ENCODE results near the gene GFAP.

The GFAP gene

GRCh38 chr17:44914698-44915271, 515 bp downstream of the GFAP start:
- no peak overlapping the region for H3K9ac ChIP-seq (ENCODE audit: low read depth, low read length)
- H3K4me1 ChIP-seq (ENCODE audit: insufficient read depth, low read length) = peaks cover 14% of the 10 kb centered on the region
- H3K36me3 ChIP-seq (ENCODE audit: insufficient read depth, low read length) = no peaks in the 10 kb centered on the region
- no peaks in the 10 kb centered on the region for H3K9me3 ChIP-seq (ENCODE audit: control insufficient read depth, insufficient read depth, low read length)

- no peaks in the 10 kb centered on the region for H3K36me3 ChIP-seq (ENCODE audit: insufficient read depth, low read length)
- H3K9me3 ChIP-seq (ENCODE audit: control insufficient read depth, insufficient read depth, low read length) = no peaks in the 10 kb centered on the region
- H3K9ac ChIP-seq (ENCODE audit: low read depth, low read length) = no peak overlapping the region
- peaks cover 17% of the 10 kb centered on the region for H3K4me1 ChIP-seq (ENCODE audit: insufficient read depth, low read length)
Observed at GRCh38 chr17:44914148-44914547, 1.2 kb downstream of the GFAP start.

GRCh38 chr17:44913676-44914075, 1.6 kb downstream of the GFAP start:
- peaks cover 17% of the 10 kb centered on the region for H3K4me1 ChIP-seq (ENCODE audit: insufficient read depth, low read length)

GRCh38 chr17:44912763-44913544, 2.3 kb downstream of the GFAP start:
- H3K36me3 ChIP-seq (ENCODE audit: insufficient read depth, low read length) = no peaks in the 10 kb centered on the region
- H3K9ac ChIP-seq (ENCODE audit: low read depth, low read length) = no peak overlapping the region
- peaks cover 17% of the 10 kb centered on the region for H3K4me1 ChIP-seq (ENCODE audit: insufficient read depth, low read length)
- H3K9me3 ChIP-seq (ENCODE audit: control insufficient read depth, insufficient read depth, low read length) = no peaks in the 10 kb centered on the region

More at GRCh38 chr17:44913676-44914075, 1.6 kb downstream of the GFAP start:
- H3K36me3 ChIP-seq (ENCODE audit: insufficient read depth, low read length) = no peaks in the 10 kb centered on the region
- H3K9me3 ChIP-seq (ENCODE audit: control insufficient read depth, insufficient read depth, low read length) = no peaks in the 10 kb centered on the region
- H3K9ac ChIP-seq (ENCODE audit: low read depth, low read length) = no peak overlapping the region

- Histone ChIP-seq H3K9ac (ENCODE audit: low read depth, low read length) (peak overlapping the region; percentile 34; the same call in 1 of the 2 replicates), H3K9me3 (ENCODE audit: control insufficient read depth, insufficient read depth, low read length) (no peaks in the 10 kb centered on the region), H3K36me3 (ENCODE audit: insufficient read depth, low read length) (no peaks in the 10 kb centered on the region), H3K4me1 (ENCODE audit: insufficient read depth, low read length) (peaks cover 28% of the 10 kb centered on the region)
Observed at GRCh38 chr17:44911133-44912001, 3.9 kb downstream of the GFAP start.

- Histone ChIP-seq H3K9me3 (ENCODE audit: control insufficient read depth, insufficient read depth, low read length) (no peaks in the 10 kb centered on the region), H3K9ac (ENCODE audit: low read depth, low read length) (peak overlapping the region; percentile 34; the same call in 1 of the 2 replicates), H3K4me1 (ENCODE audit: insufficient read depth, low read length) (peaks cover 37% of the 10 kb centered on the region), H3K36me3 (ENCODE audit: insufficient read depth, low read length) (no peaks in the 10 kb centered on the region)
Observed at GRCh38 chr17:44910231-44911106, 4.8 kb downstream of the GFAP start.

- Histone ChIP-seq H3K9ac (ENCODE audit: low read depth, low read length) (no peak overlapping the region), H3K36me3 (ENCODE audit: insufficient read depth, low read length) (no peaks in the 10 kb centered on the region), H3K9me3 (ENCODE audit: control insufficient read depth, insufficient read depth, low read length) (no peaks in the 10 kb centered on the region), H3K4me1 (ENCODE audit: insufficient read depth, low read length) (peaks cover 40% of the 10 kb centered on the region)
Observed at GRCh38 chr17:44909681-44910144, 5.6 kb downstream of the GFAP start.

GRCh38 chr17:44908761-44909326, 6.5 kb downstream of the GFAP start:
- Histone ChIP-seq H3K9me3 (ENCODE audit: control insufficient read depth, insufficient read depth, low read length) (no peaks in the 10 kb centered on the region), H3K9ac (ENCODE audit: low read depth, low read length) (no peak overlapping the region), H3K4me1 (ENCODE audit: insufficient read depth, low read length) (peaks cover 40% of the 10 kb centered on the region), H3K36me3 (ENCODE audit: insufficient read depth, low read length) (no peaks in the 10 kb centered on the region)

- H3K9ac ChIP-seq (ENCODE audit: low read depth, low read length) = no peak overlapping the region
- H3K4me1 ChIP-seq (ENCODE audit: insufficient read depth, low read length) = peaks cover 36% of the 10 kb centered on the region
- no peaks in the 10 kb centered on the region for H3K36me3 ChIP-seq (ENCODE audit: insufficient read depth, low read length)
- H3K9me3 ChIP-seq (ENCODE audit: control insufficient read depth, insufficient read depth, low read length) = no peaks in the 10 kb centered on the region
Observed at GRCh38 chr17:44907729-44908470, 7.4 kb downstream of the GFAP start.

- Histone ChIP-seq H3K36me3 (ENCODE audit: insufficient read depth, low read length) (no peaks in the 10 kb centered on the region), H3K9ac (ENCODE audit: low read depth, low read length) (no peak overlapping the region), H3K4me1 (ENCODE audit: insufficient read depth, low read length) (peaks cover 36% of the 10 kb centered on the region), H3K9me3 (ENCODE audit: control insufficient read depth, insufficient read depth, low read length) (no peaks in the 10 kb centered on the region)
Observed at GRCh38 chr17:44906763-44907728, 8.3 kb downstream of the GFAP start.

- H3K9me3 ChIP-seq (ENCODE audit: control insufficient read depth, insufficient read depth, low read length) = no peaks in the 10 kb centered on the region
- peaks cover 36% of the 10 kb centered on the region for H3K4me1 ChIP-seq (ENCODE audit: insufficient read depth, low read length)
- 0 out of 2 replicates have a peak overlapping the region, but pooled peaks have one; percentile 1 for H3K9ac ChIP-seq (ENCODE audit: low read depth, low read length)
- H3K36me3 ChIP-seq (ENCODE audit: insufficient read depth, low read length) = no peaks in the 10 kb centered on the region
Observed at GRCh38 chr17:44906010-44906646, 9.2 kb downstream of the GFAP start.
